ENCODE results near the gene FAM217A. TPM values are rescaled to one million over a fixed set of nuclear protein-coding genes. Genes with fewer than 3 reads are reported as not detected.

FAM217A gene
- polyA plus RNA-seq, 1 donor from 2014 or later: not detected

DNA sequence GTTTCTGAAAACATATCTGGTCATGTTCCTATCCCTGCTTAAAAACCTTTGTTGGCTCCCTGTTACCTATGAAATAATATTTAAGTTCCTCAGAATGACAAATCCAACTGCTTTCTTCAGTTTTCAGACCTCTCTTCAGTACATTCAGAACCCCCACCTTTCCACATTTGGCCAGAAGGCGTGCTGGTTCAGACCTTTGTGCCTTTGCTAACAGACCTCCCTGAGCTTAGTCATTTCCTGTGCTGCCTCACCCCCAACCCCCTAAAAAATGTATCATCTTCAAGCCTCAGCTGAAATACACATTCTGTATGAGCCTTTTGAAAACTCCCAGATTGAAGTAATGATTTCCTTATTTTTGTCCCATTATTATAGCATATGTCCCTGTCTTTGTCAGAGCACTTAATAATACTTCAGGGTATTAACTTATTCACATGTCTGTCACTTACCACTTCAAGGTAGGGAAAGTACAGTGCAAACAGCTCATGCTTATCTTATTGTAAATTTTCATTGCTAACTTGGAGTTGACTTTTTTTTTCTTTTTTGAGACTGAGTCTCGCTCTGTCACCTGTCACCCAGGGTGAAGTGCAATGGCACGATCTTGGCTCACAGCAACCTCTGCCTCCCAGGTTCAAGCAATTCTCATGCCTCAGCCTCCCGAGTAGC lies 19.7 kb downstream of the FAM217A start:
- Mint-ChIP-seq H3K4me1 (no peaks in the 10 kb centered on the region), H3K27ac (peak overlapping the region in 1 of 3 donors; percentile 62)

GRCh38 chr6:4057036-4057435 lies 21.9 kb downstream of the FAM217A start:
- Mint-ChIP-seq H3K9me3 (no peaks in the 10 kb centered on the region), H3K4me3 (no peak overlapping the region), H3K4me1 (no peaks in the 10 kb centered on the region), H3K36me3 (peaks cover 3% of the 10 kb centered on the region), H3K27me3 (no peaks in the 10 kb centered on the region), H3K27ac (no peak overlapping the region)

More for the DNA sequence above, 19.7 kb downstream of the FAM217A start:
- Mint-ChIP-seq H3K27me3 (no peaks in the 10 kb centered on the region), H3K36me3 (peaks cover 3% of the 10 kb centered on the region), H3K9me3 (no peaks in the 10 kb centered on the region), H3K4me3 (no peak overlapping the region)

- no peaks in the 10 kb centered on the region for H3K9me3 Mint-ChIP-seq
- H3K27me3 Mint-ChIP-seq: no peaks in the 10 kb centered on the region
- peaks cover 4% of the 10 kb centered on the region for H3K36me3 Mint-ChIP-seq
- H3K4me1 Mint-ChIP-seq: no peaks in the 10 kb centered on the region
- no peak overlapping the region for H3K27ac Mint-ChIP-seq
- no peak overlapping the region for H3K4me3 Mint-ChIP-seq
These were observed 23.4 kb downstream of the FAM217A start for GRCh38 chr6:4055420-4056041.

DNA sequence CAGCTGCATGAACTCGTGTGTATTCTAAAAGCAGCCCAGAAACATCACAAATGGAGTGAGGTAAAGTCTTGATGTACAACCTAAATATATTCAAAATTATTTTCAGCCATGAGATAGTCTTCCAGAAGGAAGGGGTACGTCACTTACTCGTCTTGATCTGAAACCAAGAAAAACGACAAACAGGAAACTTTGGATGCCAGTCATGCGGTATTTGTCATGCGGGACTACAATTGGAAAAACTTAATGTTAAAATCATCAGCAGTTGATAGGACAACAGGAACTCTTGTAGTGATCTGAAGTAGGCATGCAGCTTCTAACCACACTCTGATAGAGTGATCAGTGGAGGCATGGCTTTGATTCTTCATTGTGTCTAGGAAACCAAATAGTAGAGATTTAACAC lies 29.7 kb downstream of the FAM217A start:
- Mint-ChIP-seq H3K36me3 (peaks cover 3% of the 10 kb centered on the region), H3K9me3 (peaks cover 0 to 1% (median 0%) of the 10 kb centered on the region in 3 donors), H3K27me3 (no peaks in the 10 kb centered on the region), H3K27ac (peak overlapping the region in 1 of 3 donors; percentile 43), H3K4me3 (no peak overlapping the region), H3K4me1 (no peaks in the 10 kb centered on the region)

- H3K4me1 Mint-ChIP-seq: peaks cover 1 to 12% (median 2%) of the 10 kb centered on the region in 3 donors
- H3K36me3 Mint-ChIP-seq: peaks cover 8% of the 10 kb centered on the region
- H3K9me3 Mint-ChIP-seq: no peaks in the 10 kb centered on the region
- H3K27ac Mint-ChIP-seq: peak overlapping the region in 1 of 3 donors; percentile 36
- H3K4me3 Mint-ChIP-seq: no peak overlapping the region
- H3K27me3 Mint-ChIP-seq: no peaks in the 10 kb centered on the region
These were observed 37.5 kb downstream of the FAM217A start for GRCh38 chr6:4041480-4041879.

DNA sequence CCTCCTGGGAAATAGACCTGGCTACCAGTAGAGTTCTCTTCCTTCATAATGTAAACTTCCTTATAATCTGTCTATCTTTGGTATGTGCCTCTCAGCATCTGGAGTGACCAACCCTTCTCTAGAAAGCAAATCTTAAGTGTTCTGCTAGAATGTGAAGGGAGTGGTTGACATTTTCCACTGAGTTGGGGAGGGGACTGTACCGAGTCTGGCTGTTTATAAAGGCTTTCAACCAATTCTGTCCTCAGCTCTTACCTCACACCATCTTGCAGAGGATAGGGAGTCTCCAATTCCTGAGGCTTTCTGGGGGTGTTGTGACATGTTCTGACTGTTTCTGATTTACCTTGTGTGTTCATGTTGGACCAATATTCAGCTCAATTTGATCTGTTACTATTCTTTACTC lies 39.6 kb downstream of the FAM217A start:
- H3K4me3 Mint-ChIP-seq: no peak overlapping the region

GRCh38 chr6:4036581-4036980 lies 42.4 kb downstream of the FAM217A start:
- Mint-ChIP-seq H3K4me3 (no peak overlapping the region), H3K4me1 (peaks cover 14 to 31% (median 20%) of the 10 kb centered on the region in 3 donors)

More for the DNA sequence above, 39.6 kb downstream of the FAM217A start:
- H3K27ac Mint-ChIP-seq: no peak overlapping the region
- H3K27me3 Mint-ChIP-seq: no peaks in the 10 kb centered on the region
- H3K36me3 Mint-ChIP-seq: peaks cover 6% of the 10 kb centered on the region
- peaks cover 2 to 17% (median 4%) of the 10 kb centered on the region in 3 donors for H3K4me1 Mint-ChIP-seq
- no peaks in the 10 kb centered on the region for H3K9me3 Mint-ChIP-seq

GRCh38 chr6:4032475-4032874 lies 46.5 kb downstream of the FAM217A start:
- Mint-ChIP-seq H3K4me1 (peaks cover 28 to 58% (median 43%) of the 10 kb centered on the region in 3 donors), H3K27me3 (no peaks in the 10 kb centered on the region), H3K36me3 (peaks cover 1% of the 10 kb centered on the region), H3K27ac (peak overlapping the region in 1 of 3 donors; percentile 17), H3K4me3 (peak overlapping the region in 1 of 4 donors; percentile 68), H3K9me3 (no peaks in the 10 kb centered on the region)

More at GRCh38 chr6:4036581-4036980, 42.4 kb downstream of the FAM217A start:
- Mint-ChIP-seq H3K27ac (peak overlapping the region in 1 of 3 donors; percentile 39), H3K36me3 (peaks cover 6% of the 10 kb centered on the region), H3K9me3 (no peaks in the 10 kb centered on the region), H3K27me3 (no peaks in the 10 kb centered on the region)

DNA sequence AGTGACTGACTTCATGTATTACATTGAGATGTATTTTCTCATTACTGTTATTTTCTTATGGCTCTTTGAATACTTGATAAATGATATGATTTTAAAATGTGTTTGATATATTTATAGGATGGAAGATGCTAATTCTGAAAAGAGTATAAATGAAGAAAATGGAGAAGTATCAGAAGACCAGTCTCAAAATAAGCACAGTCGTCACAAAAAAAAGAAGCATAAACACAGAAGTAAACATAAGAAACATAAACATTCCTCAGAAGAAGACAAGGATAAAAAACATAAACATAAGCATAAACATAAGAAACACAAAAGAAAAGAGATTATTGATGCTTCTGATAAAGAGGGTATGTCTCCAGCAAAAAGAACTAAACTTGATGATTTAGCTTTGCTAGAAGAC lies 47.5 kb downstream of the FAM217A start:
- Mint-ChIP-seq H3K4me3 (no peak overlapping the region), H3K9me3 (no peaks in the 10 kb centered on the region), H3K36me3 (peaks cover 1% of the 10 kb centered on the region), H3K27ac (peak overlapping the region in 1 of 3 donors; percentile 13), H3K4me1 (peaks cover 35 to 56% (median 51%) of the 10 kb centered on the region in 3 donors), H3K27me3 (no peaks in the 10 kb centered on the region)

DNA sequence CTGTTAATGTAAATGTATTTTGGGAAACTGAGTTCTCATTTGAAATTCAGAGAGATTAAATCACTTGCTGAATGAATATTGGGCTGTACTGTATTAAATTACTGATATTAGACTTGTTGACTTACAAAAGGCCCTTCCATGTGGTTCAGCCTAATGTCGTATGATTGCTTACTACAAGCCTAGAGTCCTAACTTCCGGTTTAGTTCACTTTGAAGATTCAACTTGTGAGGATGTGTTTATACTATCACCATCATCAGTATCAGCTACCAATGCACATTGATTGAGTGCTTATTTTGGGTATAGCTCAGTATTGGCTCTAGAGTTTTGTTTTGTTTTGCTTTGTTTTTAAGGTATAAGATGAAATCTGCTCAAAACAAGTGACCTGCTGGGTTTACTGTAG lies 48.3 kb downstream of the FAM217A start:
- Mint-ChIP-seq H3K4me1 (peaks cover 38 to 55% (median 52%) of the 10 kb centered on the region in 3 donors), H3K27me3 (no peaks in the 10 kb centered on the region), H3K27ac (peak overlapping the region in 2 of 3 donors; percentile 13 to 14), H3K36me3 (peaks cover 1% of the 10 kb centered on the region), H3K9me3 (no peaks in the 10 kb centered on the region), H3K4me3 (no peak overlapping the region)

- Mint-ChIP-seq H3K9me3 (no peaks in the 10 kb centered on the region), H3K36me3 (peaks cover 1% of the 10 kb centered on the region), H3K4me3 (peak overlapping the region in 1 of 4 donors; percentile 52), H3K4me1 (peaks cover 43 to 60% (median 55%) of the 10 kb centered on the region in 3 donors), H3K27ac (peak overlapping the region in 1 of 3 donors; percentile 34), H3K27me3 (no peaks in the 10 kb centered on the region)
These were observed 49.2 kb downstream of the FAM217A start for GRCh38 chr6:4029687-4030086.

GRCh38 chr6:4028051-4028450 lies 50.9 kb downstream of the FAM217A start:
- Mint-ChIP-seq H3K4me3 (no peak overlapping the region), H3K4me1 (peaks cover 53 to 61% (median 59%) of the 10 kb centered on the region in 3 donors), H3K27ac (peak overlapping the region in 1 of 3 donors; percentile 34), H3K36me3 (peaks cover 4% of the 10 kb centered on the region), H3K9me3 (no peaks in the 10 kb centered on the region), H3K27me3 (no peaks in the 10 kb centered on the region)

- H3K4me3 Mint-ChIP-seq: peak overlapping the region in 3 of 4 donors; percentile 5 to 26 (median 23)
- peaks cover 6% of the 10 kb centered on the region for H3K36me3 Mint-ChIP-seq
- H3K27me3 Mint-ChIP-seq: no peaks in the 10 kb centered on the region
- peaks cover 0 to 2% (median 0%) of the 10 kb centered on the region in 3 donors for H3K9me3 Mint-ChIP-seq
- H3K27ac Mint-ChIP-seq: peak overlapping the region in 1 of 3 donors; percentile 34
- peaks cover 56 to 69% (median 58%) of the 10 kb centered on the region in 3 donors for H3K4me1 Mint-ChIP-seq
These were observed 53.3 kb downstream of the FAM217A start for GRCh38 chr6:4025681-4026080.

GRCh38 chr6:4023240-4023639 lies 55.7 kb downstream of the FAM217A start:
- Mint-ChIP-seq H3K27ac (peak overlapping the region; percentile 14 to 98 (median 98)), H3K9me3 (peaks cover 0 to 2% (median 0%) of the 10 kb centered on the region in 3 donors), H3K4me3 (peak overlapping the region in 3 of 4 donors; percentile 69 to 99 (median 94)), H3K36me3 (peaks cover 6% of the 10 kb centered on the region), H3K27me3 (no peaks in the 10 kb centered on the region), H3K4me1 (peaks cover 51 to 56% (median 55%) of the 10 kb centered on the region in 3 donors)
